CD4-positive, alpha-beta T cell treated with Interleukin-17A for 1 hour (primary cell): ENCODE measurements around the gene XYLT2.
"Not testable (repeated sequence)": the region's sequence is repeated elsewhere in the genome, so short reads cannot be mapped to it uniquely, and the experiment has no call there.

Experiments
- DNase-seq: peaks from one replicate; pipeline ENCODE4 v3.0.0-alpha.2; 2020

The XYLT2 gene

DNA sequence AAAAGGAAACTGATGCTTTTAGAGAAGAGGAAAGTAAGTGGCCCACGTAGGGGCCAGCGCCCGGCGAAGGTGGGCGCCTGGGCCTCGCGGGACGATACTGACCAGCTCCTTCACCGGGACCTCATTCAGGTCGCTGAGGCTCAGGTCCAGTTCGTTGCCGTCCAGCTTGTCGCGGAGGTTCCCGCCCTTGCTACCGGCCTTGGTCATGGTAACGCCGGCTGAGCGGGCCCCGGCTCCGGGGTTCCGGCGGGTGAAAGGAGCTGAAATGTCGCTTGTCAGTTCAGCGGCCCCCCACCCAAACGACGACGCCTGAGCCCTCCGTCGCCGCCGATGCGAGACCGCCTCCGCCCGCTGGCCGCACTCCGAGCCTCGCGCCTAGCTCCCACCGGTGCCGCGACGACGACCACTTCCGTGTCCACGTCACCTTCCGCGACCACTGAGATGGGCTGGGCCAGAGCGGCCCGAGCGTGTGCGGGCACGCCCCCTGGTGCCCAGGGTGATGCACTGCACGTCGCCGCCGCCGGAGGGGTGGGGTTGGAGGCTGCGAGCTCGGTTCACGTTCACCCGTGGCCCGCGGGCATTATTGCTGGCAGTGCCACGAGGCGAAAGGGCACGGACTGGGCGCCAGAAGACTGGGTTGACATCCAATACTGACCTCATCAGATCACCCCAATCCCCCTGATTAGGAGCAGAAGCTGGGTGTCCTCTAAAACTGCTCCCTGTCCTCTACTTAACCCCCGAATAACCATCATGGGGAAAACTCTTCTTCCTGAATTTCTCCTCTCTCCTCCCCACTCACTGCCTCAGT is 51.4 kb downstream of the XYLT2 start, which contains the start of gene LRRC59:
TSS of gene LRRC59 (minus strand) at position 413 of the 808 bp plus-strand sequence. CDS start at position 207, 206 bp downstream.
- peak; percentile 94 for DNase-seq

GRCh38 chr17:50397919-50398285 is 52.0 kb downstream of the XYLT2 start:
- DNase-seq = no peak

DNA sequence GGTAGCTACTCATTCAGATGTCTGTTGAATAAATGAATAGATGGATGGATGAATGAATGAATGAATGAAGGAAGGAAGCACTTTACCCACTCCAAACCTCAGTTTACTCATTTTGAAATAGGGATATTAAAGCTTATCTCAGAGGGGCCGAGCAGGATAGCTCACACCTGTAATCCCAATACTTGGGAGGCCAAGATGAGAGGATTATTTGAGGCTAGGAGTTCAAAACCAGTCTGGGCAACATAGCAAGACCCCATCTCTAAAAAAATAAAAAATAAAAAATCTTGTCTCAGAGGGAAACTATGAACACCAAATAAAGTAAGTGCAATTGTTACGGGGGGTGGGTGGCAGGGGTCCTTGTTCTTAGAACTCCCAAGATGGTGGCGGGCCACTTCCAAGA is 52.7 kb downstream of the XYLT2 start:
- DNase-seq = not testable (repeated sequence)

DNA sequence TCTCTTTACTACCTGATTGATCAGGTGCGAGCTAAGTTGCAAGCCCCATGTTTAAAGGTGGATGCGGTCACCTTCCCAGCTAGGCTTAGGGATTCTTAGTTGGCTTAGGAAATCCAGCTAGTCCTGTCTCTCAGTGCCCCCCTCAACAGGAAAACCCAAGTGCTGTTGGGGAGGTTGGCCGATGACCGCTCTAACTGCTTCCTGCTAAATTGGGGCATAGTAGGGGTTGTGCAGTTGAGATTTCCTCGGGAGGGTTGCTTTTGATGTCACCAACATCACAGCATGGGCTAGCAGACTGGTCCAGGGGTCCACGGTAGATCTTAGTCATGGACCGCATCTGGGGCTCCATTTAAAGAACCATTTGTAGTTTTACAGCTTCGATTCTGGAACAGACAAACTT is 53.7 kb downstream of the XYLT2 start:
- not testable (repeated sequence) for DNase-seq

DNA sequence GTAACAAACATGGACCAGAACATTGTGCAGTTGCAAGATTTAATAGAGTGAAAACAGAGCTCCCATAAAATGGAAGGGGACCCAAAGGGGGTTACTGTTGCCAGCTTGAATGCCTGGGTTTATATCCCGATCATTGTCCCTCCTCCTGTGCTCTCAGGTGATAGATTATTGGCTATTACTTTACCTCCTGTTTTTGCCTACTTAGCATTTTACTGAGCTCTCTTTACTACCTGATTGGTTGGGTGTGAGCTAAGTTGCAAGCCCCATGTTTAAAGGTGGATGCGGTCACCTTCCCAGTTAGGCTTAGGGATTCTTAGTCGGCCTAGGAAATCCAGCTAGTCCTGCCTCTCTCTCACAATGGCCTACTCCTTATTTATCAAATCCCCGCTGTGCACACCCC is 59.4 kb downstream of the XYLT2 start:
- DNase-seq = not testable (repeated sequence)

GRCh38 chr17:50406578-50406977 is 60.7 kb downstream of the XYLT2 start:
- DNase-seq = no peak

DNA sequence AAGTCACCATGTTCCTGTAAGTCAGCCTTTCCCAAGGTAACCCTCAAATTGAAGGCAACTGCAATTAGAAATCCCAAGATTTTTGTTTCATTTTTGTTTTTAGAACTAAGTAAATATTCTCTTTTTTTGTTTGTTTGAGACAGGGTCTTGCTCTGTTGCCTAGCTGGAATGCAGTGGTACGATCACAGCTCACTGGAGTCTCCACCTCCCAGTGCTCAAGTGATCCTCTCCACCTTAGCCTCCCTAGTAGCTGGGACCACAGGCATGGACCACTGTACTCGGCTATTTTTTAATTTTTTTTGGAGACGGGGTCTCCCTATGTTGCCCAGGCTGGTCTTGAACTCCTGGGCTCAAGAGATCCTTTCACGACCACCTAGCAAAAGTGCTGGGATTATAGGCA is 62.0 kb downstream of the XYLT2 start:
- no peak for DNase-seq
